WTC11 (cell line): ENCODE data around the gene TRPV6. TPM values are rescaled to one million over a fixed set of nuclear protein-coding genes. Genes with fewer than 3 reads are reported as not detected.

Experiments
- ATAC-seq: fragments of 200-7000 bp; cut with Tn5 transposase; 2 replicates; pipeline ENCODE4 v1.10.0; 2021; ENCODE audit warnings: mild to moderate bottlenecking, moderate library complexity
- CTCF ChIA-PET: fragments of 300-600 bp; sonication (Branson Sonifier 250); formaldehyde crosslinking; loops from one replicate; lab custom pipeline; 2021; ENCODE audit warnings: antibody characterized with exemption; lab: Charles Lee
- POLR2A ChIA-PET: fragments of 350-600 bp; sonication (Branson Sonifier 250); formaldehyde crosslinking; loops from one replicate; lab custom pipeline; 2021; ENCODE audit warnings: antibody characterized with exemption; lab: Charles Lee
- DNase-seq: peaks from one replicate; pipeline ENCODE4 v3.0.0; 2021; ENCODE audit warnings: low spot score
- H3K27ac Mint-ChIP-seq: 2 replicates; pipeline ENCODE4 v1.8.0; 2021; ENCODE audit warnings: mixed read lengths
- H3K27me3 Mint-ChIP-seq: 2 replicates; pipeline ENCODE4 v1.8.0; 2021; ENCODE audit warnings: low read depth, mild to moderate bottlenecking, moderate library complexity, mixed read lengths
- H3K36me3 Mint-ChIP-seq: 2 replicates; pipeline ENCODE4 v1.8.0; 2021; ENCODE audit warnings: mixed read lengths
- H3K4me1 Mint-ChIP-seq: 2 replicates; pipeline ENCODE4 v1.8.0; 2022; ENCODE audit warnings: mixed read lengths
- H3K4me3 Mint-ChIP-seq: 2 replicates; pipeline ENCODE4 v1.8.0; 2021; ENCODE audit warnings: mild to moderate bottlenecking, moderate library complexity, mixed read lengths
- H3K9me3 Mint-ChIP-seq: 2 replicates; pipeline ENCODE4 v1.8.0; 2021; ENCODE audit warnings: mixed read lengths
- ATF1 ChIP-seq: sonication (generic); formaldehyde crosslinking; IDR thresholded peaks from 2 replicates; pipeline ENCODE4 v1.8.1; 2023; ENCODE audit warnings: mild to moderate bottlenecking, moderate library complexity, missing genetic modification reagents
- ATF3 ChIP-seq: sonication (generic); formaldehyde crosslinking; conservative IDR thresholded peaks from 2 replicates; pipeline ENCODE4 v1.8.1; 2022; ENCODE audit warnings: mild to moderate bottlenecking, missing genetic modification reagents
- CREB1 ChIP-seq: sonication (generic); formaldehyde crosslinking; IDR thresholded peaks from 2 replicates; pipeline ENCODE4 v1.8.0; 2023; ENCODE audit warnings: mild to moderate bottlenecking, missing genetic modification reagents
- ELF4 ChIP-seq: sonication (generic); formaldehyde crosslinking; IDR thresholded peaks from 2 replicates; pipeline ENCODE4 v1.8.1; 2022; ENCODE audit warnings: low read depth, mild to moderate bottlenecking, moderate library complexity, missing genetic modification reagents
- EMX1 ChIP-seq: fragments of 250-450 bp; sonication (Bioruptor Pico); IDR thresholded peaks from 2 replicates; pipeline ENCODE4 v1.8.0; 2021; ENCODE audit warnings: mild to moderate bottlenecking
- FOXJ3 ChIP-seq: sonication (generic); formaldehyde crosslinking; IDR thresholded peaks from 2 replicates; pipeline ENCODE4 v1.9.0; 2021; ENCODE audit warnings: missing genetic modification reagents, mild to moderate bottlenecking, borderline replicate concordance
- GABPB1 ChIP-seq: sonication (generic); formaldehyde crosslinking; IDR thresholded peaks from 2 replicates; pipeline ENCODE4 v1.8.1; 2023; ENCODE audit warnings: mild to moderate bottlenecking, missing genetic modification reagents
- NFATC4 ChIP-seq: fragments of 250-450 bp; sonication (Bioruptor Pico); IDR thresholded peaks from 2 replicates; pipeline ENCODE4 v1.9.0; 2021; ENCODE audit warnings: mild to moderate bottlenecking
- OVOL2 ChIP-seq: fragments of 250-450 bp; sonication (Bioruptor Pico); IDR thresholded peaks from 2 replicates; pipeline ENCODE4 v1.9.0; 2021; ENCODE audit warnings: mild to moderate bottlenecking, borderline replicate concordance
- SMAD3 ChIP-seq: sonication (generic); formaldehyde crosslinking; IDR thresholded peaks from 2 replicates; pipeline ENCODE4 v1.8.0; 2022; ENCODE audit warnings: missing genetic modification reagents, mild to moderate bottlenecking, borderline replicate concordance
- SOX15 ChIP-seq: fragments of 250-450 bp; sonication (Bioruptor Pico); IDR thresholded peaks from 2 replicates; pipeline ENCODE4 v1.9.0; 2021; ENCODE audit warnings: mild to moderate bottlenecking
- TCF7 ChIP-seq: sonication (generic); formaldehyde crosslinking; IDR thresholded peaks from 2 replicates; pipeline ENCODE4 v1.8.0; 2022; ENCODE audit warnings: mild to moderate bottlenecking, low read depth, missing genetic modification reagents, moderate library complexity
- USF1 ChIP-seq: sonication (generic); formaldehyde crosslinking; IDR thresholded peaks from 2 replicates; pipeline ENCODE4 v1.8.0; 2022; ENCODE audit warnings: mild to moderate bottlenecking, missing genetic modification reagents
- USF2 ChIP-seq: sonication (generic); formaldehyde crosslinking; IDR thresholded peaks from 2 replicates; pipeline ENCODE4 v1.8.1; 2023; ENCODE audit warnings: mild to moderate bottlenecking, missing genetic modification reagents, moderate library complexity
- ZNF232 ChIP-seq: sonication (generic); formaldehyde crosslinking; IDR thresholded peaks from 2 replicates; pipeline ENCODE4 v1.8.0; 2022; ENCODE audit warnings: mild to moderate bottlenecking, missing genetic modification reagents
- ZNF263 ChIP-seq: sonication (generic); formaldehyde crosslinking; IDR thresholded peaks from 2 replicates; pipeline ENCODE4 v1.8.1; 2022; ENCODE audit warnings: low read depth, mild to moderate bottlenecking, moderate library complexity, missing genetic modification reagents
- ZNF396 ChIP-seq: fragments of 250-450 bp; sonication (Bioruptor Pico); IDR thresholded peaks from 2 replicates; pipeline ENCODE4 v1.8.0; 2021; ENCODE audit warnings: mild to moderate bottlenecking, moderate library complexity, borderline replicate concordance
- ZNF671 ChIP-seq: fragments of 250-450 bp; sonication (Bioruptor Pico); IDR thresholded peaks from 2 replicates; pipeline ENCODE4 v1.8.0; 2021; ENCODE audit warnings: mild to moderate bottlenecking
- total RNA-seq: library from RNA; stranded (reverse); gene quantifications from 3 replicates; pipeline ENCODE4 v1.2.3, GENCODE V29; 2021
- TF ChIP-seq, protein P1 (sequence below): sonication (generic); formaldehyde crosslinking; IDR thresholded peaks from 2 replicates; pipeline ENCODE4 v1.8.1; 2023; ENCODE audit warnings: mild to moderate bottlenecking, missing genetic modification reagents
- TF ChIP-seq, protein P2 (sequence below): fragments of 200-600 bp; IDR thresholded peaks from 2 replicates; pipeline ENCODE4 v1.8.0; 2022; ENCODE audit warnings: antibody characterized with exemption

TRPV6 gene
- total RNA-seq, 1 experiment from 2014 or later, result 0.63 TPM

- Mint-ChIP-seq H3K4me3 (no peak overlapping the region), H3K36me3 (no peaks in the 10 kb centered on the region; the same call in 1 of the 2 replicates), H3K27me3 (no peaks in the 10 kb centered on the region), H3K4me1 (peaks cover 16% of the 10 kb centered on the region), H3K9me3 (peaks cover 7% of the 10 kb centered on the region), H3K27ac (no peak overlapping the region)
- POLR2A ChIA-PET, result interaction anchor here (0.6 kb wide), 1 partner anchor 47 kb away, joined by 4 read pairs; no protein-coding TSS in a partner anchor
- CTCF ChIA-PET, result interaction anchor here (0.8 to 4.4 kb wide), 3 partner anchors 12 to 237 kb away, joined by 3 to 27 read pairs (median 3); partner anchors contain the start of gene EPHB6
- no peak for ATAC-seq
- TF ChIP-seq ZNF263 (CRISPR knock-in tag), result no peak
- TF ChIP-seq SOX15 (CRISPR knock-in tag), result no peak
- TF ChIP-seq ZNF232 (CRISPR knock-in tag), result no peak
- TF ChIP-seq CREB1 (CRISPR knock-in tag), result no peak
- TF ChIP-seq USF2 (CRISPR knock-in tag), result no peak
- no peak for TF ChIP-seq ELF4 (CRISPR knock-in tag)
- TF ChIP-seq, protein P1, sequence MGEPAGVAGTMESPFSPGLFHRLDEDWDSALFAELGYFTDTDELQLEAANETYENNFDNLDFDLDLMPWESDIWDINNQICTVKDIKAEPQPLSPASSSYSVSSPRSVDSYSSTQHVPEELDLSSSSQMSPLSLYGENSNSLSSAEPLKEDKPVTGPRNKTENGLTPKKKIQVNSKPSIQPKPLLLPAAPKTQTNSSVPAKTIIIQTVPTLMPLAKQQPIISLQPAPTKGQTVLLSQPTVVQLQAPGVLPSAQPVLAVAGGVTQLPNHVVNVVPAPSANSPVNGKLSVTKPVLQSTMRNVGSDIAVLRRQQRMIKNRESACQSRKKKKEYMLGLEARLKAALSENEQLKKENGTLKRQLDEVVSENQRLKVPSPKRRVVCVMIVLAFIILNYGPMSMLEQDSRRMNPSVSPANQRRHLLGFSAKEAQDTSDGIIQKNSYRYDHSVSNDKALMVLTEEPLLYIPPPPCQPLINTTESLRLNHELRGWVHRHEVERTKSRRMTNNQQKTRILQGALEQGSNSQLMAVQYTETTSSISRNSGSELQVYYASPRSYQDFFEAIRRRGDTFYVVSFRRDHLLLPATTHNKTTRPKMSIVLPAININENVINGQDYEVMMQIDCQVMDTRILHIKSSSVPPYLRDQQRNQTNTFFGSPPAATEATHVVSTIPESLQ, result no peak
- DNase-seq, result no peak
These were observed 16.1 kb downstream of the TRPV6 start for GRCh38 chr7:142869434-142869833.

DNA sequence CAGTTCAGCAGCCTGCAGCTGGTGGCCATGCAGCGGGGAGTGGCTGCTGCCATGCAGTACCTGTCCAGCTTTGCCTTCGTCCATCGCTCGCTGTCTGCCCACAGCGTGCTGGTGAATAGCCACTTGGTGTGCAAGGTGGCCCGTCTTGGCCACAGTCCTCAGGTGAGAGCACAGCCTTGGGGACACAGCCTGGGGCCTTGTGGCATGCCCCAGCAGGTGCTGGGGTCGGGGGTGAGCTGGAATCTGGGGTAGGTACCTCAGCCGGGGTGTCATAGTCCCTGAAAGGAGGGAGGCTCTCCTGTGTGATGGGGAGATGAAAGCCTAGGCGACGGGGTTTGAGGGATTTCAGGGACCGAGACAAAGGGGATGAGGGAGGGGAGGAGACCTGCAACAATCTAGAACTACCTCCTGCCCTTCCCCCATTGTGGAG, 16.5 kb downstream of the TRPV6 start:
- POLR2A ChIA-PET, result no interaction called here
- H3K9me3 Mint-ChIP-seq, result peaks cover 6% of the 10 kb centered on the region
- H3K4me1 Mint-ChIP-seq, result peaks cover 17% of the 10 kb centered on the region
- no peaks in the 10 kb centered on the region for H3K27me3 Mint-ChIP-seq
- DNase-seq, result no peak
- CTCF ChIA-PET, result interaction anchor here (0.8 to 1.0 kb wide), 2 partner anchors 14 to 236 kb away, joined by 3 read pairs; partner anchors contain the start of gene EPHB6
- no peaks in the 10 kb centered on the region; the same call in 1 of the 2 replicates for H3K36me3 Mint-ChIP-seq
- H3K27ac Mint-ChIP-seq, result no peak overlapping the region
- no peak overlapping the region for H3K4me3 Mint-ChIP-seq
- no peak for ATAC-seq
- TF ChIP-seq FOXJ3 (CRISPR knock-in tag) (no peak), TCF7 (CRISPR knock-in tag) (no peak), ZNF671 (no peak), NFATC4 (CRISPR knock-in tag) (no peak), USF1 (no peak), GABPB1 (CRISPR knock-in tag) (no peak), OVOL2 (no peak), EMX1 (CRISPR knock-in tag) (no peak), ZNF396 (CRISPR knock-in tag) (no peak), ATF3 (CRISPR knock-in tag) (no peak), SMAD3 (no peak), ATF1 (no peak)
- TF ChIP-seq, protein P2, sequence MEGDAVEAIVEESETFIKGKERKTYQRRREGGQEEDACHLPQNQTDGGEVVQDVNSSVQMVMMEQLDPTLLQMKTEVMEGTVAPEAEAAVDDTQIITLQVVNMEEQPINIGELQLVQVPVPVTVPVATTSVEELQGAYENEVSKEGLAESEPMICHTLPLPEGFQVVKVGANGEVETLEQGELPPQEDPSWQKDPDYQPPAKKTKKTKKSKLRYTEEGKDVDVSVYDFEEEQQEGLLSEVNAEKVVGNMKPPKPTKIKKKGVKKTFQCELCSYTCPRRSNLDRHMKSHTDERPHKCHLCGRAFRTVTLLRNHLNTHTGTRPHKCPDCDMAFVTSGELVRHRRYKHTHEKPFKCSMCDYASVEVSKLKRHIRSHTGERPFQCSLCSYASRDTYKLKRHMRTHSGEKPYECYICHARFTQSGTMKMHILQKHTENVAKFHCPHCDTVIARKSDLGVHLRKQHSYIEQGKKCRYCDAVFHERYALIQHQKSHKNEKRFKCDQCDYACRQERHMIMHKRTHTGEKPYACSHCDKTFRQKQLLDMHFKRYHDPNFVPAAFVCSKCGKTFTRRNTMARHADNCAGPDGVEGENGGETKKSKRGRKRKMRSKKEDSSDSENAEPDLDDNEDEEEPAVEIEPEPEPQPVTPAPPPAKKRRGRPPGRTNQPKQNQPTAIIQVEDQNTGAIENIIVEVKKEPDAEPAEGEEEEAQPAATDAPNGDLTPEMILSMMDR, result no peak
